A549 (cell line): ENCODE data around the gene SATB2. TPM values are rescaled to one million over a fixed set of nuclear protein-coding genes. Genes with fewer than 3 reads are reported as not detected.

ENCODE experiments used
- ATAC-seq, 2 experiments: fragments of 200-7000 bp in 1 of 2; fragments of >200 bp in 1 of 2; cut with Nextera tagmentation in 1 of 2; cut with Tn5 transposase in 1 of 2; 3 replicates each; pipeline versions ENCODE4 v1.8.0 to v1.9.1; 2018 to 2020; ENCODE audit warnings: mild to moderate bottlenecking in 1 of 2, moderate library complexity in 1 of 2
- CTCF ChIA-PET: fragments of 300-600 bp; sonication (Branson Sonifier 250); formaldehyde crosslinking; extraction: SDS; loops from one replicate; lab custom pipeline; 2021; ENCODE audit warnings: antibody characterized with exemption, inconsistent platforms; lab: Yijun Ruan, JAX
- POLR2A ChIA-PET: fragments of 350-600 bp; formaldehyde crosslinking; extraction: SDS; loops from one replicate; lab custom pipeline; 2021; ENCODE audit warnings: antibody characterized with exemption, inconsistent platforms; lab: Yijun Ruan, JAX
- DNase-seq, 2 experiments: peaks; one replicate each; pipeline versions ENCODE4 v3.0.0 to v3.0.0-alpha.2; 2011 to 2016; ENCODE audit warnings: low read depth in 1 of 2, low spot score in 1 of 2
- FAIRE-seq: peaks from 2 replicates; lab custom pipeline; 2011; peaks lifted over from hg19 to GRCh38; lab: Jason Lieb, UNC
- H3K27ac ChIP-seq, 2 experiments: fragments of >200 bp; sonication (Bioruptor Twin); formaldehyde crosslinking; 3 replicates each; pipeline ENCODE4 v1.5.1; 2016 to 2017
- H3K4me1 ChIP-seq: fragments of >200 bp; sonication (Bioruptor Twin); formaldehyde crosslinking; 3 replicates; pipeline ENCODE4 v1.6.1; 2016
- H3K4me2 ChIP-seq: fragments of >200 bp; sonication (Bioruptor Twin); formaldehyde crosslinking; 3 replicates; pipeline ENCODE4 v1.6.1; 2016
- H3K4me3 ChIP-seq: fragments of >200 bp; sonication (Bioruptor Twin); formaldehyde crosslinking; 3 replicates; pipeline ENCODE4 v1.5.1; 2016
- H3K9me3 ChIP-seq: fragments of >200 bp; sonication (Bioruptor Twin); formaldehyde crosslinking; 3 replicates; pipeline ENCODE4 v1.6.1; 2016
- CBX8 ChIP-seq: fragments of 200-600 bp; sonication (generic); IDR thresholded peaks from 2 replicates; pipeline ENCODE4 v1.6.1; 2016
- CHD4 ChIP-seq: fragments of 200-600 bp; sonication (generic); IDR thresholded peaks from 2 replicates; pipeline ENCODE4 v1.6.1; 2016; ENCODE audit warnings: antibody characterized with exemption, mild to moderate bottlenecking, borderline replicate concordance
- EHMT2 ChIP-seq: fragments of 200-600 bp; sonication (generic); IDR thresholded peaks from 2 replicates; pipeline ENCODE4 v1.6.1; 2016; ENCODE audit warnings: antibody characterized with exemption, low read depth, mild to moderate bottlenecking, moderate library complexity
- ELK1 ChIP-seq: fragments of 150-350 bp; IDR thresholded peaks from 2 replicates; pipeline ENCODE4 v1.6.1; 2014; ENCODE audit warnings: low read depth, mild to moderate bottlenecking, low read length
- FOXS1 ChIP-seq: fragments of 250-450 bp; sonication (Bioruptor Pico); IDR thresholded peaks from 2 replicates; pipeline ENCODE4 v1.5.0; 2020; ENCODE audit warnings: mild to moderate bottlenecking, moderate library complexity
- GATA3 ChIP-seq: IDR thresholded peaks from 2 replicates; pipeline ENCODE4 v1.6.1; 2012; ENCODE audit warnings: borderline replicate concordance
- HDAC2 ChIP-seq: fragments of 200-600 bp; sonication (generic); IDR thresholded peaks from 2 replicates; pipeline ENCODE4 v1.6.1; 2016
- HES2 ChIP-seq: fragments of >200 bp; sonication (Bioruptor Twin); formaldehyde crosslinking; IDR thresholded peaks from 2 replicates; pipeline ENCODE4 v1.6.1; 2016
- HOXA7 ChIP-seq: fragments of 250-450 bp; sonication (Bioruptor Pico); IDR thresholded peaks from 2 replicates; pipeline ENCODE4 v1.5.0; 2020; ENCODE audit warnings: mild to moderate bottlenecking, moderate library complexity
- HOXB13 ChIP-seq: fragments of 250-450 bp; sonication (Bioruptor Pico); IDR thresholded peaks from 2 replicates; pipeline ENCODE4 v1.5.0; 2020; ENCODE audit warnings: low read depth, mild to moderate bottlenecking, moderate library complexity
- HOXB5 ChIP-seq: fragments of 250-450 bp; sonication (Bioruptor Pico); IDR thresholded peaks from 2 replicates; pipeline ENCODE4 v1.5.0; 2020; ENCODE audit warnings: mild to moderate bottlenecking, moderate library complexity
- JUNB ChIP-seq: fragments of >200 bp; sonication (Bioruptor Twin); formaldehyde crosslinking; IDR thresholded peaks from 2 replicates; pipeline ENCODE4 v1.6.1; 2016
- MYC ChIP-seq: IDR thresholded peaks from 2 replicates; pipeline ENCODE4 v1.6.1; 2012; ENCODE audit warnings: mild to moderate bottlenecking, inconsistent platforms, low read length, improper control_type of control experiment, borderline replicate concordance
- NFE2L2 ChIP-seq: fragments of 150-350 bp; conservative IDR thresholded peaks from 2 replicates; pipeline ENCODE4 v1.6.1; 2014; ENCODE audit warnings: low read length
- NPAS2 ChIP-seq: fragments of 250-450 bp; sonication (Bioruptor Pico); IDR thresholded peaks from 2 replicates; pipeline ENCODE4 v1.8.0; 2022; ENCODE audit warnings: mild to moderate bottlenecking, moderate library complexity, borderline replicate concordance
- PHF8 ChIP-seq: fragments of 200-600 bp; sonication (generic); IDR thresholded peaks from 2 replicates; pipeline ENCODE4 v1.6.1; 2016; ENCODE audit warnings: low read depth, mild to moderate bottlenecking, antibody characterized with exemption, moderate library complexity, borderline replicate concordance
- POLR2A ChIP-seq: IDR thresholded peaks from 2 replicates; pipeline ENCODE4 v1.6.1; 2012; ENCODE audit warnings: mild to moderate bottlenecking, low read length
- RAD21 ChIP-seq, 2 experiments: fragments of >200 bp in 1 of 2; sonication (Bioruptor Twin) in 1 of 2; formaldehyde crosslinking in 1 of 2; IDR thresholded peaks in 1 of 2; conservative IDR thresholded peaks in 1 of 2; 2 replicates in 1 of 2; 3 replicates in 1 of 2; pipeline ENCODE4 v1.6.1; 2012 to 2018; ENCODE audit warnings: inconsistent platforms in 1 of 2
- REST ChIP-seq: fragments of 200-600 bp; sonication (generic); IDR thresholded peaks from 2 replicates; pipeline ENCODE4 v1.6.1; 2016; ENCODE audit warnings: antibody characterized with exemption, mild to moderate bottlenecking, moderate library complexity
- RFX5 ChIP-seq: fragments of 450-650 bp; IDR thresholded peaks from 2 replicates; pipeline ENCODE4 v1.7.1; 2014; ENCODE audit warnings: antibody characterized with exemption, mild to moderate bottlenecking, moderate library complexity
- RNF2 ChIP-seq: fragments of 200-600 bp; sonication (generic); IDR thresholded peaks from 2 replicates; pipeline ENCODE4 v1.6.1; 2016; ENCODE audit warnings: low read depth, mild to moderate bottlenecking, antibody characterized with exemption, moderate library complexity, borderline replicate concordance
- SMC3 ChIP-seq: fragments of >200 bp; sonication (Bioruptor Twin); formaldehyde crosslinking; IDR thresholded peaks from 3 replicates; pipeline ENCODE4 v1.6.1; 2018; ENCODE audit warnings: inconsistent platforms
- SREBF2 ChIP-seq: fragments of 450-650 bp; IDR thresholded peaks from 2 replicates; pipeline ENCODE4 v1.6.1; 2014; ENCODE audit warnings: mild to moderate bottlenecking, moderate library complexity
- ZFP36 ChIP-seq: fragments of 450-650 bp; IDR thresholded peaks from 2 replicates; pipeline ENCODE4 v1.6.1; 2014; ENCODE audit warnings: borderline replicate concordance; ENCODE audit not compliant: partially characterized antibody
- ZNF302 ChIP-seq: fragments of 250-450 bp; sonication (Bioruptor Pico); IDR thresholded peaks from 2 replicates; pipeline ENCODE4 v1.9.0; 2021; ENCODE audit warnings: inconsistent platforms, mild to moderate bottlenecking, moderate library complexity
- ZSCAN20 ChIP-seq: fragments of 250-450 bp; sonication (Bioruptor Pico); IDR thresholded peaks from 2 replicates; pipeline ENCODE4 v1.8.0; 2022; ENCODE audit warnings: mild to moderate bottlenecking, moderate library complexity
- WGBS: methylation state at CpG from one replicate; pipeline ENCODE4 v1.1.6; 2017; ENCODE audit errors: missing lambda C conversion rate; 5-methylcytosine and 5-hydroxymethylcytosine counted together
- polyA plus RNA-seq, 4 experiments: library from polyadenylated mRNA; depleted of rRNA in 3 of 4; stranded (reverse); fragments of >200 nt; fragmentation: RNase III in 1 of 4; extraction: RNeasy Plus Mini Kit Qiagen cat#74134 plus additional on column Dnase treatment in 1 of 4; gene quantifications; 2 replicates in 3 of 4; 3 replicates in 1 of 4; pipeline ENCODE4 v1.2.3, GENCODE V29; 2011 to 2017
- TF ChIP-seq, protein P1 (sequence below): IDR thresholded peaks from 2 replicates; pipeline ENCODE4 v1.6.1; 2012
- TF ChIP-seq, protein P2 (sequence below): fragments of 250-450 bp; sonication (Bioruptor Pico); IDR thresholded peaks from 2 replicates; pipeline ENCODE4 v1.5.0; 2020; ENCODE audit warnings: low read depth, mild to moderate bottlenecking, moderate library complexity

The SATB2 gene
- polyA plus RNA-seq, 2 of the 4 experiments (the other 2 are of a cell fraction) = 1.9 to 3.4 TPM

DNA sequence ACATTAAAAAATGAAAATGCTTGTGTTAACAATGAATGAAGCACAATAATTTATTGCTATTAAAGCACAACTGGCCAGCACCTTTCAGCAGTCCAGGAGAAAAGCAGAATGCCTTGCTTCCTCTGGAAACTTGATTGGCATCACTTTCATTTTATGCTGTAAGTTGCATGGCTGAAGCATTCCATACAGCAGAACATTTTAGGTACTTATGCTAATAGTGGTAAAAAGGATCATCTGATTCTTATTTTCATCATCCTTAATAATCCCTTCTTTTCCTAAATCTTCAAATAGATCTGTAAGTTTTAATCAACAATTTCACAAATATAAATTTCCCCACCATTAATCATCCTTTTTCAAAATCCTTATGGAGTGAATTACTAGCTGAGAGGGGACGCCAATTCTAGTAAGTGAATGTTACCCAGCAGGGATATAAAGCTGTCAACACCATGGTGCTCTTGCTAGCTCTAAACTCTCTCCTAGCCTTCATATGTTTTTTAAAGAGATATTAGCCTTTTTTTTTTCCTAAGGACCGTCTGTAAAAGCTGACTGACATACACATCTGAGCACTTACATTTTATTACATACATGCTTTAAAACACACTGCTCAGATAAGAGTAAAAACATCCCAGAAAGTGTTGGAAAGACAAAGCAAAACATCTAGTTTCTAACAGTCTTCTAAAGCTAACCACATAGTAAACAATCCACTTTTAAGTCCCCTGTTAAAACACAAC is 5.3 kb downstream of the SATB2 start:
- POLR2A ChIA-PET = no interaction called here
- DNase-seq = no peak

DNA sequence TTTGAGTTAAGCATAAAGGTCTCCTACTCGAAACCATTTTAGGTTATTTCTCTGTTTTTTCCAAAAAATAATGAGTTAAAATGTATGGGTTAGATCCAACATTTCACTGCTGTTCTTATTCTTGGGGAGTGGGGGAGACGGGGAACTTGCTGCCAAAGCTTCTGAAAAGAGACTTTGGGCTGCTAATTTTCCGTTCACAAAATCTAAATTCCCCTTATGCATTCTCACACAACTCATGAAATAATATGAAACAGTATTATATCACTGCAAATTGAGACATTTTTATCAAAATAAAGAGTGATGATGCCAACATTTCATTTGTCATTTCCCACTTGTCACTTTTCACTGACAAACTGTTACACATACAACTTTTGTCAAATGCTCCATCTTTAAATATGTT is 7.8 kb downstream of the SATB2 start:
- no peak for FAIRE-seq
- WGBS = 79% methylated on average over 3 of the region's 3 CpGs
- peaks cover under 1% of the 10 kb centered on the region; the same call in 2 of the 3 replicates for H3K4me1 ChIP-seq
- TF ChIP-seq HOXA7 (CRISPR knock-in tag) (no peak), RFX5 (no peak), CHD4 (no peak), HOXB13 (CRISPR knock-in tag) (no peak), RAD21 (conservative IDR thresholded peaks at IDR 0.05 in 1 of 2, IDR thresholded peaks at IDR 0.05 in 1 of 2) (no peak), ZNF302 (CRISPR knock-in tag) (no peak), RNF2 (no peak), ZFP36 (no peak), SREBF2 (no peak), HES2 (no peak), HDAC2 (no peak), SMC3 (no peak), NPAS2 (CRISPR knock-in tag) (no peak)
- no peak overlapping the region for H3K4me2 ChIP-seq
- H3K9me3 ChIP-seq = no peaks in the 10 kb centered on the region
- H3K4me3 ChIP-seq = no peak overlapping the region
- ATAC-seq = no peak
- H3K27ac ChIP-seq = no peak overlapping the region
- DNase-seq = no peak
- ChIA-PET POLR2A (no interaction called here), CTCF (interaction anchor here (1.4 kb wide), 1 partner anchor 35 kb away, joined by 3 read pairs; no protein-coding TSS in a partner anchor)

More for the DNA sequence above, 5.3 kb downstream of the SATB2 start:
- no peak for TF ChIP-seq RNF2
- no peak for TF ChIP-seq HDAC2
- no peak for TF ChIP-seq CBX8
- no peak for TF ChIP-seq MYC
- no peak for TF ChIP-seq FOXS1 (CRISPR knock-in tag)
- TF ChIP-seq ZNF302 (CRISPR knock-in tag) = no peak
- TF ChIP-seq, protein P1, sequence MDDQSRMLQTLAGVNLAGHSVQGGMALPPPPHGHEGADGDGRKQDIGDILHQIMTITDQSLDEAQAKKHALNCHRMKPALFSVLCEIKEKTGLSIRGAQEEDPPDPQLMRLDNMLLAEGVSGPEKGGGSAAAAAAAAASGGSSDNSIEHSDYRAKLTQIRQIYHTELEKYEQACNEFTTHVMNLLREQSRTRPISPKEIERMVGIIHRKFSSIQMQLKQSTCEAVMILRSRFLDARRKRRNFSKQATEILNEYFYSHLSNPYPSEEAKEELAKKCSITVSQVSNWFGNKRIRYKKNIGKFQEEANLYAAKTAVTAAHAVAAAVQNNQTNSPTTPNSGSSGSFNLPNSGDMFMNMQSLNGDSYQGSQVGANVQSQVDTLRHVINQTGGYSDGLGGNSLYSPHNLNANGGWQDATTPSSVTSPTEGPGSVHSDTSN = no peak
- no peak for TF ChIP-seq GATA3
- TF ChIP-seq NFE2L2 = no peak
- TF ChIP-seq ZSCAN20 (CRISPR knock-in tag) = no peak
- TF ChIP-seq JUNB = no peak
- Histone ChIP-seq H3K27ac (no peak overlapping the region), H3K4me3 (no peak overlapping the region), H3K4me2 (no peak overlapping the region), H3K9me3 (no peaks in the 10 kb centered on the region), H3K4me1 (peaks cover 10% of the 10 kb centered on the region; the same call in 2 of the 3 replicates)
- FAIRE-seq (no peak), ATAC-seq (no peak)
- CTCF ChIA-PET = no interaction called here
- 67% methylated on average over 2 of the region's 2 CpGs for WGBS

- 75% methylated on average over 1 of the region's 1 CpG for WGBS
- Histone ChIP-seq H3K4me2 (no peak overlapping the region), H3K4me3 (no peak overlapping the region), H3K9me3 (no peaks in the 10 kb centered on the region), H3K27ac (no peak overlapping the region), H3K4me1 (no peaks in the 10 kb centered on the region)
- ChIA-PET POLR2A (no interaction called here), CTCF (interaction anchor here (1.4 kb wide), 1 partner anchor 35 kb away, joined by 3 read pairs; no protein-coding TSS in a partner anchor)
- no peak for ATAC-seq
- FAIRE-seq = no peak
- DNase-seq = no peak
- TF ChIP-seq EHMT2 = no peak
- no peak for TF ChIP-seq REST
- no peak for TF ChIP-seq HOXB5 (CRISPR knock-in tag)
- no peak for TF ChIP-seq PHF8
- no peak for TF ChIP-seq ZSCAN20 (CRISPR knock-in tag)
- TF ChIP-seq, protein P2, sequence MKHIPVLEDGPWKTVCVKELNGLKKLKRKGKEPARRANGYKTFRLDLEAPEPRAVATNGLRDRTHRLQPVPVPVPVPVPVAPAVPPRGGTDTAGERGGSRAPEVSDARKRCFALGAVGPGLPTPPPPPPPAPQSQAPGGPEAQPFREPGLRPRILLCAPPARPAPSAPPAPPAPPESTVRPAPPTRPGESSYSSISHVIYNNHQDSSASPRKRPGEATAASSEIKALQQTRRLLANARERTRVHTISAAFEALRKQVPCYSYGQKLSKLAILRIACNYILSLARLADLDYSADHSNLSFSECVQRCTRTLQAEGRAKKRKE (CRISPR knock-in tag) = no peak
- no peak for TF ChIP-seq POLR2A
- TF ChIP-seq ELK1 = no peak
- TF ChIP-seq MYC = no peak
- no peak for TF ChIP-seq RNF2
Observed at GRCh38 chr2:199449455-199449854, 8.3 kb downstream of the SATB2 start.
